ENCODE measurements around the gene ZBTB32.
"Not testable (repeated sequence)": the region's sequence is repeated elsewhere in the genome, so short reads cannot be mapped to it uniquely, and the experiment has no call there.

The ZBTB32 gene

GRCh38 chr19:35704218-35704617, at the start of gene ZBTB32:
TSS of gene ZBTB32 (plus strand) at chr19:35704558. CDS start at chr19:35714627, 10,069 bp downstream.
- DNase-seq = no peak

DNA sequence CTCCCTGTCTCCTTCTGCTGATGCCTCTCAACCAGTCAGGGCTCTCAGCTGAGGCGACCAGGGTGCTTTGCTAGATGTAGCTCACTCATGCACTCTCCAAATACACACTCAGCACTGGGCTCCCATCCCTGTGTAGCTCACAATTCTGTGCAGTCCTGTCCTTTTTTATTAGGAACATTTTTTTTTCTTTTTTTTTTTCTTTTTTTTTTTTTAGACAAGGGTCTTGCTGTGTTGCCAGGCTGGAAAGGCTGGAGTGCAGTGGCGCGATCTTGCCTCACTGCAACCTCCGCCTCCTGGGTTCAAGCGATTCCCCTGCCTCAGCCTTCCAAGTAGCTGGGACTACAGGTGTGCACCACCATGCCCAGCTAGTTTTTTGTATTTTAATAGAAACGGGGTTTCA, 49.5 kb upstream of the ZBTB32 start:
- not testable (repeated sequence) for DNase-seq

- DNase-seq = no peak
Observed at GRCh38 chr19:35655600-35655999, 48.8 kb upstream of the ZBTB32 start.

DNA sequence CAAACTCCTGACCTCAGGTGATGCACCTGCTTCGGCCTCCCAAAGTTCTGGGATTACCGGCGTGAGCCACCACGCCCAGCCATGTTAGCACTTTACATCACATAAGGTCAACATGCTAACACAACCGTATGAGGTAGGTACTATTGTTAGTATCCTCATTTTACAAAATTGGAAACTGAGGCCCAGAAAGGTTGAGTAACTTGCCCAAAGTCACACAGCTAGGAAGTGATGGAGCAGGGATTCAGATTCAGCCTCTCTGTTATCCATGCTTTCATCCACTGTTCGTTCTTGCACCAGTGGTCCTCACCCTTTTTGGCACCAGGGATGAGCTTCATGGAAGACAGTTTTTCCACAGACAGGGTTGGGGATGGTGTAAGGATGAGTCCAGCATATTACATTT, 47.7 kb upstream of the ZBTB32 start:
- DNase-seq = no peak

DNA sequence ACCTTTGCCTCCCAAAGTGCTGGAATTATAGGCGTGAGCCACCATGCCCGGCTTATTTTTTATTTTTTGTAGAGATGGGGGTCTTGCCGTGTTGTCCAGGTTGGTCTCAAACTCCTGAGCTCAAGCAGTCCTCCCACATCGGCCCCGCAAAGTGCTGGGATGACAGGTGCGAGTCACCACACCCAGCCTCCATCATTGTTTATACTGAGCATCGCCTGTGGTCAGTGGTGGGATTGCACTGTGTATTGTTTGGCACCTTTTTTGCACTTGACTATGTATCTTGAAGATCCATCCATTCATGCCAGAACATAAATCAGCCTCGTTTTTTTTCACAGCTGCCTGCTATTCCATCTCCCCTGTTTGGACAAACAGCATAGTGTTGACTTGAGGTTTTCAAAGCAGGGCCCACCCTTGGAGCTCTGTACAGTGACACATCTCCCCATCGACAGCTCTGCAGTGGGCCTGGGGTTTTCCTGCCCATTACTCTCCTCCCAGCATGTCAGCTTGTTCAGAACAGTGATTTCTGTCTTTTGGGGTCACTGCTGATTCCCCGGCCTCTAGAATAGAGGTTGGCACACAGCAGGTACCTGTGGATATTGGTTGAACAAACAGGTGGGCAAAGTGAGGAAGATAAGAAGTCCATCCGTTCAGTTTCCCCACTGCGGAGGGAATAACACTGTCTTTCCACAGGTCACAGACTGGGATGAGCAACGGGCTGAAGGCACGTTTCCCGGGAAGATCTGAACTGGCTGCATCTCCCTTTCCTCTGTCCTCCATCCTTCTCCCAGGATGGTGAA, 46.3 kb upstream of the ZBTB32 start:
- DNase-seq = no peak

DNA sequence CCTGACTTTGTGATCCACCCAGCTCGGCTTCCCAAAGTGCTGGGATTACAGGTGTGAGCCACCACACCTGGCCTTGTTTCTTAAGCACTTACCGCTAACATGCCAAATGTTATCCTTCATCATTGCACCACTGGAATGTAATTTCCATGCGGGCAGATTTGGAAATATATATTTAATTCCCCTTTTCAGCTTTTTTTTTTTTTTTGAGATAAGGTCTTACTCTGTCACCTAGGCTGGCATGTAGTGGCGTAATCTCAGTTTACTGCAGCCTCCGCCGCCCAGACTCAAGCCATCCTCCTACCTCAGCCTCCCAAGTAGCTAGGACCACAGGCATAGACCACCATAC, 42.4 kb upstream of the ZBTB32 start:
- no peak for DNase-seq

DNA sequence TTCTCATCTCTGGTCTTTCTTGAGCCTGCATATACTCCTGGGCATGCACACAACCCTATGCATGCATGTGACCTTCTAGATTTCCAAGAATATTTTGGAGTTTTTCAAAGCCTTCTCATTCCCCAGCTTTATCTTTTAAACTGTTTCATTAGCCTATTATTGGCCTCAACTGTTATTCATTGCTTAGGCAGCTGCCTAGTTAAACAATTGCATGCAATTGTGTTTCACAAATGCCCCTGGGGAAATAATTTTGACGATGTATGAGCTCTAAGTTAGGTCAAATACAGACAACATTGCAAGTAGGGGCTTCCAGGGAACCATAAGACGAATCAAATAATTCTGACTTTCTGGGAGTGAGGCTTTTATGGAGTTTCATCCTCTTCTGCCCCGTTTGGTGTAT, 40.4 kb upstream of the ZBTB32 start:
- no peak for DNase-seq

DNA sequence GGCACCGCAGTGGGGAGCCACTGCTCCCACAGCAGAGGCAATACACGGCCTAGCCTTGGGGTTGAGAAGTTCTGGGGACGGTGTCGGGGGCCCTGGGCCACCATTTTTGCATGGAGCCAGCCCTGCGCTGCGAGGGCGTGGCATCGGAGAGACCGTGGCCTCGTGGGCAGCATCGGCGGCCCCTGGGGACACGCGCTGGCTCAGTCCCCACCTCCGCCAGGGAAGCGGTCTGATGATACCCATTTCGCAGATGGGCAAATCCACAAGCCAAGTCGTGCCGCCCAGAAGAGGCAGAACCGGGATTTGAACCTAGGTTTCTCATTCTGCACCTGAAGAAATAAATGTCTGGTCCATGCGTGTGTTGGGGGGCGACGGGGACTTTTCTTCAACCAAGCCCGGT, 39.2 kb upstream of the ZBTB32 start:
- no peak for DNase-seq

- DNase-seq = no peak
Observed at GRCh38 chr19:35665604-35666003, 38.8 kb upstream of the ZBTB32 start.

- no peak for DNase-seq
Observed at GRCh38 chr19:35666251-35666913, 38.0 kb upstream of the ZBTB32 start, which contains the start of gene UPK1A. TSS of gene UPK1A (plus strand) at chr19:35666517. CDS start at chr19:35666813, 296 bp downstream.

- DNase-seq = no peak
Observed at GRCh38 chr19:35669566-35669965, 34.8 kb upstream of the ZBTB32 start.

DNA sequence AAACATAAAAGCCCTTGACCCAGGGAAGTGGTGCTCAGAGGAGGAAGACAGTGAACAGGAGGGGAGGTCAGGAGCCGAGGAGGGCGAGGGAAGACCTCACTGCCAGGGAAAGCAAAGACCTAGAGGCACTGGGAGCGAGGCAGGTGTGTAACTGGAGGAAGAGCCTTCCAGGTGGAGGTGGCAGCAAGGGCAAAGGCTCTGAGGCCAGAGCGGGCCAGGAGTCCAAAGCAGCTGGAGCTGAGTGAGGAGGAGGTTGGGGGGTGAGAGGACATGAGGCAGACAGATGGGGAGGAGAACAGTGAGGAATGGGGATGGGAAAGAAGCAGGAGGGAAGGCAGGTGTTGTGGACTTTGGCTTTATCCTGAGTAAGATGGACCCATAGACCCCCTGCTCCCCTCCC, 34.4 kb upstream of the ZBTB32 start:
- DNase-seq = no peak

- no peak for DNase-seq
Observed at GRCh38 chr19:35670686-35671085, 33.7 kb upstream of the ZBTB32 start.

DNA sequence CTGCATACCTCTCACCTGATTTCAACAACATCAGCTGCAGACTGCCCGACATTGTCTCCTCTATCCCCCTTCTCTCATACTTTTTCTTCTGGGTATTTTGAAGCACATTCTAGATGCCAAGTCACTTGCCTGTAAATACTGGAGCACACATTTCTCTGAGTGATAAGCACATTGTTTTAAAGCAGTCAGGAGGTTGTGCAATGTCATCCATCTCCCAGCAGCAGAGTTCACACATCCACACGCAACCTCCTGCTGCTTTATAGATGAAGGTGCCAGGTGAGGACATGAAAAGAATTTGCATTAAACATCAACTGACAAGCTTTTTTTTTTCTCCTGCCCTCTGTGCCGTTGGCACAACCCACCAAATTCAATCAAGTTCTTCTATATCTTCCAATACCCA, 32.5 kb upstream of the ZBTB32 start:
- DNase-seq = no peak

GRCh38 chr19:35673121-35673804, 31.1 kb upstream of the ZBTB32 start:
- peak; percentile 96 for DNase-seq

GRCh38 chr19:35675589-35676140, 28.7 kb upstream of the ZBTB32 start:
- DNase-seq = no peak

DNA sequence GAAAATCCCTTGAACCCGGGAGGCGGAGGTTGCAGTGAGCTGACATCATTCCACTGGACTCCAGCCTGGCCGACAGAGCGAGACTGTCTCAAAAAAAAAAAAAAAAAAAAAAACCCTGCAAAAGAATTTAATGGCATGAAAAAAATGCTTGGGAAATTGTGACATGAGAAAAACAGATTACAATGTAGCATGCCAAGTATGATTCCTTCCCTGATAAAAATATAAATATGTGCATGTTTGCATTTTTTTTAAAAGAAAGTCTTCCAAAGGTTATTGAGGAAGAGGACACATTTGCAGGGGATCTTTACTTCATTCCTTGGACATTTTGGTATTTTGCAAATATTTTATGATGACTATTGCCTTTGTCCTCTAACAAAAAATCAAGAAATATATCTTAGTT, 14.5 kb upstream of the ZBTB32 start:
- DNase-seq = no peak

DNA sequence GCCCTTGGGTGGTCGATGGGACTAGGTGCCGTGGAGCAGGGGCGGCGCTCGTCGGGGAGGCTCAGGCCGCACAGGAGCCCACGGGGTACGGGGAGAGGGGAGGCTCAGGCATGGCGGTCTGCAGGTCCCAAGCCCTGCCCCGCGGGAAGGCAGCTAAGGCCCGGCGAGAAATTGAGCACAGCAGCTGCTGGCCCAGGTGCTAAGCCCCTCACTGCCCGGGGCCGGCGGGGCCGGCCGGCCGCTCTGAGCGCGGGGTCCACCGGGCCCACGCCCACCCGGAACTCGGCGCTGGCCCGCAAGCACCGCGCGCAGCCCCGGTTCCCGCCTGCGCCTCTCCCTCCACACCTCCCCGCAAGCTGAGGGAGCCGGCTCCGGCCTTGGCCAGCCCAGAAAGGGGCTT, 13.3 kb upstream of the ZBTB32 start:
- not testable (repeated sequence) for DNase-seq

DNA sequence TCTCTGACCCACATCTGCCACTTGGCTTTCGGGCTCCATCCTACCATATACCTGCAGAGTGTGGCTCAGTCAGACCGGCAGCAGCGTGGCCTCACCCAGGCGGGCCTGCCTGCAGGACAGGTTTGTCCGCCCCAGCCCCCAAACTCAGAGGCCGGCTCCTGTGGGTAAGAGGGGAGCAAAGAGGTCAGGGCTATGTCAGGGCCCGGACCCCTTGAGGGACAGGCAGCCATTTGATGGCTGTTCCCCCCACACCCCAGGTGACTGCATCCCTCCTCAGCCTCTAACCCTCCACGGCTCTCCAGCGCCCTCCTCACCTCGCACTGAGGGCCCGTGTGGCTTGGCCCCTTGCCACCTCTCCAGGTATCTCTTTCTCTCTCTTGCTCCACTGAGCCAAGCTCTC, 12.3 kb upstream of the ZBTB32 start:
- no peak for DNase-seq

DNA sequence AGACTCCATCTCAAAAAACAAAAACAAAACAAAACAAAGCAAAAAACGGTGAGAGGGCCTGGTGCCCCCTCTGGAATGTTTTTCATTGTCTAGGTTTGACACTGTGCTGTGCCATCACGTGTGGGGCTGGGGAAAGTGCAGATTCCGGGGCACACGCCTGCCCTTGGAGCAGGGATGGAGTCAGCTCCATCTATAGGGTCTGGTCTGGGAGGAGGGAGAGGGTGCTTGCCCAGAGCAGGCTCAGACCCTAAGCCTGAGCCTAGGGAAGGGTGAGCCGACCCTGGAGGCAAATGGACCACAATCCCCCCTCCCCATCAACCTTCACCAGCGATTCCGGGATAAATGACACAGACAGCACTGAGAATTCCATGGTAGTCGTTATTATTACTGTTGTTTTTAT, 10.9 kb upstream of the ZBTB32 start:
- no peak for DNase-seq

GRCh38 chr19:35693835-35694599, 10.3 kb upstream of the ZBTB32 start:
- peak; percentile 87 for DNase-seq

GRCh38 chr19:35695895-35696422, 8.4 kb upstream of the ZBTB32 start:
- DNase-seq = no peak

- no peak for DNase-seq
Observed at GRCh38 chr19:35696835-35697234, 7.5 kb upstream of the ZBTB32 start.
